GM23338 (cell line): ENCODE results near the gene QKI.

ENCODE experiments used
- CREB1 ChIP-seq: fragments of 250-450 bp; sonication (Bioruptor Pico); IDR thresholded peaks from 2 replicates; pipeline ENCODE4 v1.5.0; 2020; ENCODE audit warnings: low read depth, mild to moderate bottlenecking, moderate library complexity
- TF ChIP-seq, protein P1 (sequence below), 2 experiments: fragments of 200-600 bp in 1 of 2; sonication (generic) in 1 of 2; conservative IDR thresholded peaks; 2 replicates each; pipeline versions ENCODE4 v1.5.1 to v1.6.1; 2016 to 2017; ENCODE audit warnings: antibody characterized with exemption in 2 of 2, low read depth in 2 of 2, mild to moderate bottlenecking in 2 of 2, moderate library complexity in 1 of 2

DNA sequence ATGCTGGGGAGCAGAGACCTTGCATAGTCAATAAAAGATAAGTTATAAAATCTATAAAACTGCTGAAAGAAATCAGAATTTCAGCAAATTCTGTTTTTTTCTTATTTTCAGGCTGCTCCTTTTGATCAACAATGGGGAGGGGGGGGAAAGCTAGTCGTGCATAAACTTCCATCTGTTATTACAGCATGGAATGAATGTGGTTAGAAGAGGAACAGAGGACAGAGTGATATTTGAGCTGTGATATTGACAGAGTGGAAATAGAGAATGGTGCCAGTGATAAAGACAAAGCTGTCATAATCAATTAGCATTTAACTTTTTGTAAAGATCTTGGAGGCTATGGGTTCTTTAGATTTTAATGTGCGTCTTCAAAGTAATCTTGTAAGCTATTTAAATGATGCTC is 43.4 kb upstream of the QKI start:
- TF ChIP-seq, protein P1, sequence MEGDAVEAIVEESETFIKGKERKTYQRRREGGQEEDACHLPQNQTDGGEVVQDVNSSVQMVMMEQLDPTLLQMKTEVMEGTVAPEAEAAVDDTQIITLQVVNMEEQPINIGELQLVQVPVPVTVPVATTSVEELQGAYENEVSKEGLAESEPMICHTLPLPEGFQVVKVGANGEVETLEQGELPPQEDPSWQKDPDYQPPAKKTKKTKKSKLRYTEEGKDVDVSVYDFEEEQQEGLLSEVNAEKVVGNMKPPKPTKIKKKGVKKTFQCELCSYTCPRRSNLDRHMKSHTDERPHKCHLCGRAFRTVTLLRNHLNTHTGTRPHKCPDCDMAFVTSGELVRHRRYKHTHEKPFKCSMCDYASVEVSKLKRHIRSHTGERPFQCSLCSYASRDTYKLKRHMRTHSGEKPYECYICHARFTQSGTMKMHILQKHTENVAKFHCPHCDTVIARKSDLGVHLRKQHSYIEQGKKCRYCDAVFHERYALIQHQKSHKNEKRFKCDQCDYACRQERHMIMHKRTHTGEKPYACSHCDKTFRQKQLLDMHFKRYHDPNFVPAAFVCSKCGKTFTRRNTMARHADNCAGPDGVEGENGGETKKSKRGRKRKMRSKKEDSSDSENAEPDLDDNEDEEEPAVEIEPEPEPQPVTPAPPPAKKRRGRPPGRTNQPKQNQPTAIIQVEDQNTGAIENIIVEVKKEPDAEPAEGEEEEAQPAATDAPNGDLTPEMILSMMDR (conservative IDR thresholded peaks at IDR 0.05; ENCODE audit: low read depth in 2 of 2): no peak
- no peak for TF ChIP-seq CREB1
